Adrenal gland (tissue), 12 donors: Measurements from ENCODE around the gene ENTREP1. TPM values are rescaled to one million over a fixed set of nuclear protein-coding genes. Genes with fewer than 3 reads are reported as not detected.

Experiments
- DNase-seq, 7 donors: peaks; one replicate each; pipeline ENCODE4 v3.0.0-alpha.2; 2019 to 2020
- H3K27ac ChIP-seq, 5 donors: fragments of 200-600 bp; sonication (generic) in 4 of 5; 1 replicate in 3 of 5; 2 replicates in 2 of 5; pipeline versions ENCODE4 v1.5.1 to v1.8.0; 2016 to 2020; ENCODE audit warnings: mild to moderate bottlenecking in 1 of 5
- H3K27me3 ChIP-seq: fragments of 200-600 bp; 2 replicates; pipeline ENCODE4 v1.8.0; 2021
- H3K36me3 ChIP-seq, 2 donors: fragments of 200-600 bp; replicated peaks in 1 of 2; 1 replicate in 1 of 2; 2 replicates in 1 of 2; pipeline versions ENCODE4 v1.5.1 to v1.8.0; 2018 to 2022
- H3K4me1 ChIP-seq, 2 donors: fragments of 200-600 bp; replicated peaks in 1 of 2; 1 replicate in 1 of 2; 2 replicates in 1 of 2; pipeline versions ENCODE4 v1.5.1 to v1.8.0; 2018 to 2021
- H3K4me3 ChIP-seq, 4 donors: fragments of 200-600 bp; sonication (generic) in 3 of 4; one replicate each; pipeline ENCODE4 v1.5.1; 2016 to 2018
- H3K9me3 ChIP-seq, 3 donors: fragments of 200-600 bp; sonication (generic) in 1 of 3; replicated peaks in 1 of 3; 1 replicate in 2 of 3; 2 replicates in 1 of 3; pipeline versions ENCODE4 v1.5.1 to v1.8.0; 2016 to 2021
- POLR2A ChIP-seq, 2 donors: fragments of 450-650 bp; IDR thresholded peaks; one replicate each; pipeline ENCODE4 v1.6.1; 2017; ENCODE audit warnings: antibody characterized with exemption in 2 of 2, mild to moderate bottlenecking in 2 of 2, moderate library complexity in 1 of 2
- WGBS, 4 donors: extraction: QIAGEN DNeasy Blood & Tissue Kit in 2 of 4; methylation state at CpG; one replicate each; pipeline versions ENCODE4 v1.1.5 to v1.1.7; 2013 to 2017; 5-methylcytosine and 5-hydroxymethylcytosine counted together
- intact Hi-C, 2 donors: fragments of 100-400 bp; cut with DNase I; formaldehyde crosslinking; loops; one replicate each; pipeline versions ENCODE4 v1.14.1 to v1.15.0; 2022 to 2023
- polyA plus RNA-seq, 3 donors: library from polyadenylated mRNA; stranded (reverse); fragments of 200-250 nt in 2 of 3; fragments of 350-450 nt in 1 of 3; fragmentation: Illumina TruSeq in 1 of 3; extraction: RNeasy Lipid Tissue Mini Kit (QIAGEN cat#74804) in 1 of 3; gene quantifications; one replicate each; pipeline ENCODE4 v1.2.3, GENCODE V29; 2013 to 2014
- total RNA-seq, 9 donors: library from RNA; depleted of rRNA in 4 of 9; stranded (reverse); fragments of >200 nt in 4 of 9; fragments of 120-200 nt in 1 of 9; fragmentation: NEBNext Ultra II Directional in 1 of 9; extraction: Animal tissue kit (Norgen Biotek cat#: 25700) in 1 of 9; gene quantifications; one replicate each; pipeline versions ENCODE4 v1.1.0 to v1.2.4, GENCODE V29; 2013 to 2023
- TF ChIP-seq, protein P1 (sequence below), 6 experiments: fragments of 450-650 bp in 4 of 6; fragments of 200-600 bp in 2 of 6; sonication (generic) in 1 of 6; IDR thresholded peaks; 1 replicate in 5 of 6; 2 replicates in 1 of 6; pipeline versions ENCODE4 v1.5.1 to v1.8.0; 2016 to 2021; ENCODE audit warnings: antibody characterized with exemption in 6 of 6, mild to moderate bottlenecking in 2 of 6, moderate library complexity in 1 of 6
- donor health status: healthy with polysubstance abuse.
- donor health status: Bipolar disorder and iron deficiency.
- donor health status: DM: yes; HTN: yes; CAD: no.
- donor health status: DM: no; HTN: no; CAD: no.
- donor health status: DM: no; HTN: no; CAD: no.
- donor health status: DM: yes; HTN: yes; CAD: no.

ENTREP1 gene
- total and polyA plus RNA-seq, 12 donors = 2.5 to 13.7 (median 6.9) TPM

DNA sequence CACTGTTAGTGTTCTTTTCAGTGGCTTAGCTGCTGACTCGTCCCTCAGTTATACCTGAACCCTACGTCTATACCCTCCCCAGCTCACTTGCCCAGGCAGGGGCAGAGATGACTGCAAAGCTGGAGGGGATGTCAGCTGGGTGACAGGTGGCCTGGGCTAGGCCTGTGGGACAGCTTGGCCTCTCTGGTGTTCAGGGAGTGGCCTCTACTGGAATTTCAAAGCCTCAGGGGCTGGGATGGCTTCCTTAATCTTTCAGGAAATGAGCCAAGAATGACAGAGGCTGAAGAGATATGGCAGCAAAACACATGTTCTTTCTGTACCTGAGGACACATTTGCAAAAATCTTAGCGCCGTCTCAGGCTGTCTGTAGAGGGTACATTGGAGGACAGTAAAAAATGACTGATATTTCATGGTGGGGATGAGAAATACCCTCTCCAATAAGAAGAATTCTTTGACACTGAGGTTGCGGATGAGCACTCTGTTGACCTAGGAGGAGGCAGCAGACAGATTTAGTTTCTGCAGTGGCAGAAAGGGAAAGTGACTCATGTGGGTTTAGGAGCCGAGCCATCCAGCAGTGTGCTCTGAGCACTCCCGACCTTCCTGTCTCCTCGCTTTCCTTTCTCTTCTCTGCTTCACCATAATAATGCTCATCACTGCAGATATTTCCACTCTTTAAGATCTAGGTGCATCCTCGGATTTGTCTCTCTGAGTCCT is 54.4 kb downstream of the ENTREP1 start:
- H3K27ac ChIP-seq = peak overlapping the region in 4 of 5 donors; percentile 53 to 77 (median 68)
- no peaks in the 10 kb centered on the region for H3K27me3 ChIP-seq
- no peaks in the 10 kb centered on the region for H3K9me3 ChIP-seq
- peak overlapping the region in 1 of 4 donors; percentile 0 for H3K4me3 ChIP-seq
- H3K4me1 ChIP-seq = peaks cover 7 to 14% of the 10 kb centered on the region in 2 donors
- DNase-seq = peak; percentile 44 to 70 (median 58)
- no peaks in the 10 kb centered on the region for H3K36me3 ChIP-seq
- TF ChIP-seq POLR2A (IDR thresholded peaks at IDR 0.05) = no peak
- TF ChIP-seq, protein P1, sequence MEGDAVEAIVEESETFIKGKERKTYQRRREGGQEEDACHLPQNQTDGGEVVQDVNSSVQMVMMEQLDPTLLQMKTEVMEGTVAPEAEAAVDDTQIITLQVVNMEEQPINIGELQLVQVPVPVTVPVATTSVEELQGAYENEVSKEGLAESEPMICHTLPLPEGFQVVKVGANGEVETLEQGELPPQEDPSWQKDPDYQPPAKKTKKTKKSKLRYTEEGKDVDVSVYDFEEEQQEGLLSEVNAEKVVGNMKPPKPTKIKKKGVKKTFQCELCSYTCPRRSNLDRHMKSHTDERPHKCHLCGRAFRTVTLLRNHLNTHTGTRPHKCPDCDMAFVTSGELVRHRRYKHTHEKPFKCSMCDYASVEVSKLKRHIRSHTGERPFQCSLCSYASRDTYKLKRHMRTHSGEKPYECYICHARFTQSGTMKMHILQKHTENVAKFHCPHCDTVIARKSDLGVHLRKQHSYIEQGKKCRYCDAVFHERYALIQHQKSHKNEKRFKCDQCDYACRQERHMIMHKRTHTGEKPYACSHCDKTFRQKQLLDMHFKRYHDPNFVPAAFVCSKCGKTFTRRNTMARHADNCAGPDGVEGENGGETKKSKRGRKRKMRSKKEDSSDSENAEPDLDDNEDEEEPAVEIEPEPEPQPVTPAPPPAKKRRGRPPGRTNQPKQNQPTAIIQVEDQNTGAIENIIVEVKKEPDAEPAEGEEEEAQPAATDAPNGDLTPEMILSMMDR (IDR thresholded peaks at IDR 0.05) = no peak
- intact Hi-C loops = no loop called here
- 35 to 41% (median 38%) methylated on average over 9 of the region's 9 CpGs for WGBS, 4 donors

DNA sequence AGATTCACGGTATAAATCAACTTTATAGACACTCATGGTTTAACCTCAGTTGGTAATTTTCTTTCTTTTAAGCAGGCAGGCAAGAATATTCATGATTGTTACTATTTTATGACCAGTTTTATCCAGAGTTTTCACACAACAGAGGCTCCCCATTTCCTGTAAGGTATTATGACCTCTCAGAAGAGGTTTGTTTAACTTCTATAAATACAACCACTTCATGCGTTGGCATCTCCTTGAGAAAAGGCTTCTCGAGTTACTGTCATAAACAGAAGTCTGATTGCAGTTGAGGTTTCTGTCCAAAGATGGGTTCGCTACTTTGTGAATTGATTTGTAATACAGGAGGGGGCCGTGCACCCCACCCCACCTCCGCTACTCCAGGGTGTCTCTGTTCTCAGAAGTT is 55.3 kb downstream of the ENTREP1 start:
- Histone ChIP-seq H3K4me1 (peaks cover 7 to 13% of the 10 kb centered on the region in 2 donors), H3K27me3 (no peaks in the 10 kb centered on the region), H3K36me3 (no peaks in the 10 kb centered on the region), H3K4me3 (no peak overlapping the region), H3K27ac (peak overlapping the region in 4 of 5 donors; percentile 53 to 77 (median 68)), H3K9me3 (no peaks in the 10 kb centered on the region)
- intact Hi-C loops = no loop called here
- TF ChIP-seq POLR2A (IDR thresholded peaks at IDR 0.05) = no peak
- TF ChIP-seq, protein P1 (IDR thresholded peaks at IDR 0.05) = no peak
- WGBS, 4 donors = 81 to 89% (median 84%) methylated on average over 6 of the region's 6 CpGs
- no peak for DNase-seq

DNA sequence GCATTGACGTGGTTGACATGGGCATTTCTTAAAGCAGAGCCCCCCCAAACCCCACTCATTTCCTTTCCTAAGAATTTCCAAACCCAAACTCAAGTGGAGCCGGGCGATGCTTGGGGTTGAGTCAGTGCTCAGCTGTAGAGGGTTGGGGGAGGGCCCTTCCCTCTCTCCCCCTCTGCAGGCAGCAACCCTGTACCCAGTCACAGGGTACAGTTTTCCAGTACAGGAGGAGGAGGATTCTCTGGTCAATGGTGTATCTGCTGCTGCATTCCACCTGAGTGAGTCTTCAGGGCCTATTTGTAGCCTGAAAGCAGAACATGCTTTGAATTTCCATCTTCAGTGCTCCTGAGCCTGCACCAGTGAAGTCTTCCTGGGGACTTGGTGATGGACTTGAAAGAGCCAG is 55.8 kb downstream of the ENTREP1 start:
- Histone ChIP-seq H3K4me3 (no peak overlapping the region), H3K4me1 (peaks cover 7 to 13% of the 10 kb centered on the region in 2 donors), H3K27ac (no peak overlapping the region), H3K27me3 (no peaks in the 10 kb centered on the region), H3K36me3 (no peaks in the 10 kb centered on the region), H3K9me3 (no peaks in the 10 kb centered on the region)
- intact Hi-C loops = no loop called here
- DNase-seq = no peak
- TF ChIP-seq, protein P1 (IDR thresholded peaks at IDR 0.05) = no peak
- TF ChIP-seq POLR2A (IDR thresholded peaks at IDR 0.05) = no peak
- WGBS, 4 donors = 90 to 98% (median 94%) methylated on average over 3 of the region's 3 CpGs

DNA sequence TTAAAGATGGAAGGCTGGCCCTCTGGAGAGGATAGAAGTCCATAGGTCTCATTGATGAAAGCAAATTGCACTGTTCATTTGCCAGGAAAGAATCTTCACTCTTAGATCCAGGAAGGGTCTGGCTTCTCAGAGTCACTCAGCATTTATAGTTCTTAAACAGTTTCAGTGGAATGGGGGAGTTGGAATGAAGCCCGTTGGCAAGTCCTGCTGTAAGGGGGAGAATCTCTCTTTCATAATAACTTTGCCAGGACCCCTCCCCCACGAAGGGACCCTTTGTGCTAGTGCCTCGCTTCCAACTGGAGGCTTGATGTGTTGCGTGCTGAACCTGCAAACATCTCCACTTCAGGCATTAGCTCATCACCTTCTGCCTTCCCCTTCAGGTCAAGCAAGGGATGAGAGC is 57.1 kb downstream of the ENTREP1 start:
- 75 to 81% (median 77%) methylated on average over 4 of the region's 4 CpGs for WGBS, 4 donors
- intact Hi-C loops = no loop called here
- H3K27me3 ChIP-seq = no peaks in the 10 kb centered on the region
- no peak overlapping the region for H3K27ac ChIP-seq
- TF ChIP-seq POLR2A (IDR thresholded peaks at IDR 0.05) = no peak
- TF ChIP-seq, protein P1 (IDR thresholded peaks at IDR 0.05) = no peak
- H3K4me3 ChIP-seq = no peak overlapping the region
- H3K4me1 ChIP-seq = peaks cover 7 to 13% of the 10 kb centered on the region in 2 donors
- H3K9me3 ChIP-seq = no peaks in the 10 kb centered on the region
- no peak for DNase-seq
- no peaks in the 10 kb centered on the region for H3K36me3 ChIP-seq
